GM12878 (cell line): Measurements from ENCODE around the gene TRIM54.

ENCODE experiments used
- BMI1 ChIP-seq: fragments of 450-650 bp; IDR thresholded peaks from 2 replicates; pipeline ENCODE4 v1.6.1; 2016; ENCODE audit warnings: mild to moderate bottlenecking, moderate library complexity, borderline replicate concordance
- CTCF ChIP-seq, 3 experiments: IDR thresholded peaks in 2 of 3; conservative IDR thresholded peaks in 1 of 3; 2 replicates each; pipeline ENCODE4 v1.5.1; 2011; ENCODE audit warnings: low read depth in 3 of 3, low read length in 3 of 3, mild to moderate bottlenecking in 3 of 3, control low read depth in 2 of 3, moderate library complexity in 2 of 3, inconsistent platforms in 1 of 3, mixed read lengths in 1 of 3; ENCODE audit not compliant: control insufficient read depth in 2 of 3, insufficient read depth in 1 of 3; ENCODE audit errors: extremely low read depth in 1 of 3
- JUND ChIP-seq: IDR thresholded peaks from 2 replicates; pipeline ENCODE4 v1.6.1; 2012; ENCODE audit warnings: low read depth, mild to moderate bottlenecking, low read length, improper control_type of control experiment, moderate library complexity
- MYC ChIP-seq: IDR thresholded peaks from 2 replicates; pipeline ENCODE4 v1.6.1; 2011; ENCODE audit warnings: mild to moderate bottlenecking, low read length, moderate library complexity, inconsistent platforms; ENCODE audit not compliant: insufficient read depth, insufficient replicate concordance, insufficient read length, severe bottlenecking
- NBN ChIP-seq: fragments of 450-650 bp; IDR thresholded peaks from 2 replicates; pipeline ENCODE4 v1.6.1; 2016
- PBX3 ChIP-seq: IDR thresholded peaks from 2 replicates; pipeline ENCODE4 v1.6.1; 2011; ENCODE audit warnings: mild to moderate bottlenecking, low read depth, low read length, moderate library complexity; ENCODE audit not compliant: insufficient replicate concordance
- POLR2A ChIP-seq: IDR thresholded peaks from 2 replicates; pipeline ENCODE4 v1.6.1; 2011; ENCODE audit warnings: low read depth, mild to moderate bottlenecking, low read length
- RAD21 ChIP-seq: IDR thresholded peaks from 2 replicates; pipeline ENCODE4 v1.6.1; 2011; ENCODE audit warnings: mild to moderate bottlenecking, low read depth, low read length, moderate library complexity; ENCODE audit not compliant: insufficient read depth
- REST ChIP-seq: IDR thresholded peaks from 2 replicates; pipeline ENCODE4 v1.6.1; 2012; ENCODE audit warnings: mild to moderate bottlenecking, low read depth, low read length
- SMAD1 ChIP-seq: fragments of 450-650 bp; IDR thresholded peaks from 2 replicates; pipeline ENCODE4 v1.6.1; 2018; ENCODE audit warnings: mild to moderate bottlenecking, low read depth; ENCODE audit not compliant: partially characterized antibody
- SP1 ChIP-seq: IDR thresholded peaks from one replicate; pipeline ENCODE4 v1.6.1; 2011; ENCODE audit warnings: low read depth, low read length
- ZBTB11 ChIP-seq: fragments of 450-650 bp; formaldehyde crosslinking; IDR thresholded peaks from 2 replicates; pipeline ENCODE4 v1.5.0; 2022; ENCODE audit warnings: mild to moderate bottlenecking, missing genetic modification characterization
- ZNF592 ChIP-seq: fragments of 450-650 bp; IDR thresholded peaks from 2 replicates; pipeline ENCODE4 v1.6.1; 2017; ENCODE audit warnings: mild to moderate bottlenecking, moderate library complexity
- ZSCAN29 ChIP-seq: fragments of 450-650 bp; IDR thresholded peaks from 2 replicates; pipeline ENCODE4 v1.6.1; 2017; ENCODE audit warnings: mild to moderate bottlenecking, moderate library complexity

GRCh38 chr2:27304488-27305240, 22.4 kb downstream of the TRIM54 start:
- no peak for TF ChIP-seq JUND
- TF ChIP-seq CTCF (IDR thresholded peaks at IDR 0.05 in 2 of 3, conservative IDR thresholded peaks at IDR 0.05 in 1 of 3; ENCODE audit: control insufficient read depth in 2 of 3, extremely low read depth in 1 of 3, insufficient read depth in 1 of 3, low read depth in 3 of 3, low read length in 3 of 3): no peak
- TF ChIP-seq RAD21: no peak
- TF ChIP-seq REST: no peak
- no peak for TF ChIP-seq PBX3
- TF ChIP-seq MYC: no peak
- no peak for TF ChIP-seq POLR2A
- TF ChIP-seq SP1: no peak
- no peak for TF ChIP-seq SMAD1
- no peak for TF ChIP-seq ZBTB11 (CRISPR knock-in tag)
- TF ChIP-seq NBN: no peak
- TF ChIP-seq BMI1: no peak
- TF ChIP-seq ZNF592: no peak
- TF ChIP-seq ZSCAN29: no peak
